Neuron (in vitro differentiated cells): ENCODE measurements around the gene SOWAHC.
"Not testable (repeated sequence)": the region's sequence is repeated elsewhere in the genome, so short reads cannot be mapped to it uniquely, and the experiment has no call there.

ENCODE experiments used
- H2AFZ ChIP-seq: one replicate; pipeline ENCODE4 v1.6.1; 2013; ENCODE audit warnings: low read depth, mild to moderate bottlenecking, inconsistent platforms, low read length, moderate library complexity
- H3K27me3 ChIP-seq: one replicate; pipeline ENCODE4 v1.6.1; 2013; ENCODE audit warnings: low read length; ENCODE audit not compliant: insufficient read depth
- H3K36me3 ChIP-seq: one replicate; pipeline ENCODE4 v1.6.1; 2013; ENCODE audit warnings: low read length; ENCODE audit not compliant: insufficient read depth
- H3K4me1 ChIP-seq: one replicate; pipeline ENCODE4 v1.6.1; 2013; ENCODE audit warnings: low read length; ENCODE audit not compliant: insufficient read depth
- H3K4me3 ChIP-seq: 2 replicates; pipeline ENCODE4 v1.5.1; 2013; ENCODE audit warnings: mild to moderate bottlenecking, low read length, moderate library complexity
- H3K9me3 ChIP-seq: one replicate; pipeline ENCODE4 v1.6.1; 2013; ENCODE audit warnings: low read length

The SOWAHC gene

DNA sequence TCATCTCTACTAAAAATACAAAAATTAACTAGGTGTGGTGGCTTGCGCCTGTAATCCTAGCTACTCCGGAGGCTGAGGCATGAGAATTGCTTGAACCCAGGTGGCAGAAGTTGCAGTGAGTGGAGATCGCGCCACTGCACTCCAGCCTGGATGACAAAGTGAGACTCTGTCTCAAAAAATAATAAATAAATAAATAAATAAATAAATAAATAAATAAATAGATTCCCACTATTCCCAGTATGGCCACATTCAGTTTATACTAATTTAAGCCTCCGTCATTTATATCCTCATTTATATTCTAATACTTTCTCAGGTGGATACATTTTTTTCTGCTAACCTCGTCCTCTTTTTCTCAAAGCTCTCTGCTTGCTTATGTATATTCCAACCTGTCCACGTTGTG, 14.2 kb downstream of the SOWAHC start:
- not testable (repeated sequence) for H3K36me3 ChIP-seq, H3K9me3 ChIP-seq, H3K4me3 ChIP-seq, H3K27me3 ChIP-seq, H2AFZ ChIP-seq, H3K4me1 ChIP-seq

DNA sequence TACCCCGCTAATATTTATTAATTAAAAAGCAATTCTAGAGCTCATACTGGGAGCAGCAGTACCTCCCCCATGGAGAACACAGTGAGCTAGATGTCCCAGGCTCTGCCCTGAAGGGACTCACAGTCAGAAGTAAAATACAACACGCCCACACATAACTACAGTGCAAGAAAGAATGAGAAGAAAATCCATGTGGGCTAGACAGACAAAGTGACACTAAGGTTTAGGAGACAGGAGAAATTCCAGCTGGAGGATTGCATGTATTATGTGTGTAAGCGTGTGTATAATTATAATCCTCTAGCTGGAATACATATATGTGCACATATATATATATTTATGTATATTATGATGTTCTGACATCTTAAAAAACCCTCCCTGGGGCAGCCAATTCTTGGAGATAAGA, 15.7 kb downstream of the SOWAHC start:
- no peak overlapping the region for H2AFZ ChIP-seq
- H3K4me1 ChIP-seq: no peaks in the 10 kb centered on the region
- no peaks in the 10 kb centered on the region for H3K36me3 ChIP-seq
- no peaks in the 10 kb centered on the region for H3K27me3 ChIP-seq
- H3K9me3 ChIP-seq: no peaks in the 10 kb centered on the region
- no peak overlapping the region for H3K4me3 ChIP-seq

GRCh38 chr2:109630441-109631430, 16.6 kb downstream of the SOWAHC start:
- H3K36me3 ChIP-seq: no peaks in the 10 kb centered on the region
- H2AFZ ChIP-seq: no peak overlapping the region
- H3K4me3 ChIP-seq: no peak overlapping the region
- H3K4me1 ChIP-seq: no peaks in the 10 kb centered on the region
- no peaks in the 10 kb centered on the region for H3K9me3 ChIP-seq
- no peaks in the 10 kb centered on the region for H3K27me3 ChIP-seq

DNA sequence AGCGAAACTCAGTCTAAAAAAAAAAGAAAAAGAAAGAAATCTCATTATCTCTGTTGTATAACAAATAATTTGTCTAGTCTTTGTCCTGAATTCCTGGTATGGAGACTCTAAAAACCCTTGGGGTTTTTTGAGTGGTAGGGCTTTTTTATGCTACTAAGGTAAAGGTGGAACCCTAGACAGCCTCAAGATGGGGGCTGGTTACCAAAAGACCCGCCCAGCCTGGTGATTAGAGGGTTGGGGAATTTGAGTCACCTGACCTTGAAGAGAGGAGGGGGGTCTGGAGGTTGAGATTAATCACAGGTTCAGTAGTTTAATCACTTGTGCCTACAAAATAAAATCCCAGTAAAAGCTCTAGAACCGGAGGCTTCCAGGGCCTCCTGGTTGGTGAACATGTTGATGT, 17.6 kb downstream of the SOWAHC start:
- Histone ChIP-seq H3K27me3 (no peaks in the 10 kb centered on the region), H3K4me1 (no peaks in the 10 kb centered on the region), H3K4me3 (no peak overlapping the region), H3K36me3 (no peaks in the 10 kb centered on the region), H2AFZ (no peak overlapping the region), H3K9me3 (no peaks in the 10 kb centered on the region)

GRCh38 chr2:109632158-109632789, 18.1 kb downstream of the SOWAHC start:
- H3K4me3 ChIP-seq: no peak overlapping the region
- no peaks in the 10 kb centered on the region for H3K4me1 ChIP-seq
- H2AFZ ChIP-seq: no peak overlapping the region
- no peaks in the 10 kb centered on the region for H3K36me3 ChIP-seq
- no peaks in the 10 kb centered on the region for H3K27me3 ChIP-seq
- no peaks in the 10 kb centered on the region for H3K9me3 ChIP-seq

GRCh38 chr2:109633284-109633961, 19.3 kb downstream of the SOWAHC start:
- H3K4me1 ChIP-seq: no peaks in the 10 kb centered on the region
- H3K36me3 ChIP-seq: no peaks in the 10 kb centered on the region
- H3K27me3 ChIP-seq: no peaks in the 10 kb centered on the region
- H3K9me3 ChIP-seq: no peaks in the 10 kb centered on the region
- no peak overlapping the region for H3K4me3 ChIP-seq
- H2AFZ ChIP-seq: no peak overlapping the region

DNA sequence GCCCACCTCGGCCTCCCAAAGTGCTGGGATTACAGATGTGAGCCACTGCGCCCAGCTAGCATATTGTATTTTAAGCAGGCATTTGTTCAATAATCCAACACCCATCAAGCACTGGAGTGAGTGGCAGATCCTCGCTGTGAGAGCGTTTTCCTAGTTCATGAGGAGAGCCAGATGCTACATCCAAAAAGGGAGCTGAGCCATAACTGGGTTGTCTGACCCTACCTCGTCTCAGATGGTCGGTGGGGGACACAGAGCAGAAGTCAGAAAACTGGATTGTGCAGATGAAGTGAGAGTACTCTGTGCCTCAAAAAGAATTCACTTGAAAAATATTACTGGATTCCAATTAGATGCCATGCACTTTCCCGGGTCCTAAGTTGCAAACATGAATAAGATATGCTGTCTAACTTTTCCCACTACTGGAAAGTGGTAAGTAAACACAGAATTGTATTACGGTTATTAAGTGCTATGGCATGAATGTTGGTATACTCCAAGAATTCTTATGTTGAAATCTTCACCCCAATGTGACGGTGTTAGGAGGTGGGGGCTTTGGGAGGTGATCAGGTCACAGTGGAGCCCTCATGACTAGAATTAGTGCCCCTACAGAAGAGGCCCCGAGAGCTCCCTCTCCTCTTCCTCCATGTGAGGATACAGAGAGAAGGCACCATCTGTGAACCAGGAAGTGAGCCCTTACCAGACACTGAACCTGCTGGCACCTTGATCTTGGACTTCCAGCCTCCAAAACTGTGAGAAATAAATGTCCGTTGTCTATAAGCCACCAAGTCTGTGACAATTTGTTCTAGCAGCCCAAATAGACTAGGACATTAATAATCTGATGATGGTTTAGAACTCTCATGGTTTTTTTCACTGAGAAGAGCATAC, 21.5 kb downstream of the SOWAHC start:
- H3K27me3 ChIP-seq: no peaks in the 10 kb centered on the region

GRCh38 chr2:109636317-109636716, 22.2 kb downstream of the SOWAHC start:
- H3K9me3 ChIP-seq: no peaks in the 10 kb centered on the region
- no peaks in the 10 kb centered on the region for H3K4me1 ChIP-seq
- no peak overlapping the region for H3K4me3 ChIP-seq
- no peaks in the 10 kb centered on the region for H3K36me3 ChIP-seq
- H3K27me3 ChIP-seq: no peaks in the 10 kb centered on the region
- no peak overlapping the region for H2AFZ ChIP-seq

More for the DNA sequence above, 21.5 kb downstream of the SOWAHC start:
- H3K9me3 ChIP-seq: no peaks in the 10 kb centered on the region
- H3K4me3 ChIP-seq: no peak overlapping the region
- no peaks in the 10 kb centered on the region for H3K4me1 ChIP-seq
- H3K36me3 ChIP-seq: no peaks in the 10 kb centered on the region
- H2AFZ ChIP-seq: no peak overlapping the region

DNA sequence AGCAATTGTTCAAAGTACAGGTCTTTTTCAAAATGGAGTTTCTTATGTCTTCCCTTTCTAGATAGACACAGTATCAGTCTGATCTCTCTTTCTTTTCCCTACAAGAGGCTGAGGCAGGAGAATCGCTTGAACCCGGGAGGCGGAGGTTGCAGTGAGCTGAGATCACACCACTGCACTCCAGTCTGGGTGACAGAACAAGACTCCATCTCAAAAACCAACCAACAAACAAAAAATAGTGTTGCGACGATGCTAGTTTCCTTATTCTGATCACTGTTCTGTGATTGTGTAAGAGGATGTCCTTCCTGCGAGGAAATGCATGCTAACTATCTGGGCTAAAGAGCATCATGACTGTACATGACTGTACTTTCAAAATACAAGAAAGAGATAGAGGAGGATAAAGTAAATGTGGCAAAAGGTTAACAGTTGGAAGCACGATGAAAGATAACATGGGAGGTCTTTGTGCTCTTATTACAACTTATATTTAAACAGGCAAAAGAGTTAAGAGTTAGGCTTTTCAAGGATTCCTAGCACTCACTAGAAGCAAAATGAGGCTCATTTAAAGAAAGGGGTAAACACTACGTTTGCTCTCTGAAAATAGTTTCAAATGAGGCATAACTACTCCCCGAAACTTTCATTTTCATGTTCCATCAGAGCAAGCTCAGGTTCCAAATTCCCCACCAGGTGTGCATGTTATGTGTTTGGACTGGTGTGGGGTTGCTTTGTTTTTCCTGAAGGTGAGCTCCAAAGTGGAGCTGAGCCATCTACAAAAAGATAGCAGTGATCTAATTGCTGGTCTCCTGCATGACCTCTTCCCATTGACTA, 23.8 kb downstream of the SOWAHC start:
- H3K27me3 ChIP-seq: no peaks in the 10 kb centered on the region
- H3K36me3 ChIP-seq: no peaks in the 10 kb centered on the region
- no peaks in the 10 kb centered on the region for H3K9me3 ChIP-seq
- H3K4me3 ChIP-seq: no peak overlapping the region
- H3K4me1 ChIP-seq: no peaks in the 10 kb centered on the region
- no peak overlapping the region for H2AFZ ChIP-seq

DNA sequence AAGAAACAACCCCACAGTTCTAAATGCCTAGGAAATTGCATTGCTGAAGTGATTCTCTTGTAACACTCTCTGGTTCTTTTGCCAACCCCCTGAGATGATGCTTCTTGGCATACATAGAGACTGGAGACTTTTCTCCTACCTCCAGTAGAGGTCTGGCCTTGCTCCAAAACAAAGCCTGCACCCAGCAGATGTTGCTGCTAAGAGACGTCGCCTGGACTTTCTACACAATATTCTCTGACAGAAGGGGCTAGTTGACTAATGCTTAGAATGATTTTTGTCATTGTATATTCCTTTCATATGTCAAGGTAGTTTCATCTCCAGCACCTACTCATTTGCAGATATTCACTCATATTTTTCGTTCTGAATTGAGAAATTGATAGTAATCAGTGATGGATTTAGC, 24.6 kb downstream of the SOWAHC start:
- Histone ChIP-seq H2AFZ (no peak overlapping the region), H3K27me3 (no peaks in the 10 kb centered on the region), H3K4me1 (no peaks in the 10 kb centered on the region), H3K9me3 (no peaks in the 10 kb centered on the region), H3K4me3 (no peak overlapping the region), H3K36me3 (no peaks in the 10 kb centered on the region)

- not testable (repeated sequence) for H3K4me1 ChIP-seq, H3K9me3 ChIP-seq, H3K27me3 ChIP-seq, H3K36me3 ChIP-seq, H2AFZ ChIP-seq, H3K4me3 ChIP-seq
Measured at GRCh38 chr2:109640000-109640399, 25.8 kb downstream of the SOWAHC start.
